ENCODE data around the gene OLFM2.

DNA sequence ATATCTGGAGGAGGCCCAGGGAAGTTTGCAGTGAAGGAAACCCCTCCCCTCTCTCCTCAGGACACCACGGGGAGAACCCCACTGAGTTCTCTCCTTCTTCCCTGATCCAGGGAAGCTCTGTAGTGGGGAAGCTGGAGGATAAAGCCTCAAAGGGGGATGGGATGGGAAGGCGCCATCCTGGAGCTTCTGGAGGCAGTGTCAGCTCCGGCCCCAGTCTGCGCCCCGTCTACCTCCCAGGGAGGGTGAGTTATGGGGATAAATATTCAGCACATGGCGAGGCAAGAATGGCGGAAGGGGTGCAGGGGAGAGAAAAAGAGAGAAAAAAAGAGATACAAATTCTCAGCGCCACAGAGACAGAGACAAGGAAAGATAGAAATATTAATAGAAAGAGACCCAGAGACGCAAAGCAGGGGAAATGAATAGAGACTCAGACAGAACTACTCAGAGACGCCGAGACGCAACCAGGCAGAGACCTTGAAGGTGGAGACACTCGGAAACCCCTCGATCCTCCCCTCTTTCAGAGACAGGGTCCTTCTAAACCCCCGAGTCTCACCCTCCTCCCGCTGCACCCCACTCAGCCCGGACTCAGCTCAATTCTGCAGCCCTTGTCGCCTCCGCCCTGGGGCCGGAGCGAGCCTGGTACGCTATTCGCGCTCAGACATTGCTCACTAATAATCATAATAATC lies 23.6 kb downstream of the OLFM2 start:
- TF ChIP-seq POLR2AphosphoS5 (IDR thresholded peaks at IDR 0.05; ENCODE audit: borderline replicate concordance, low read depth, low read length) (no peak), EZH2 (IDR thresholded peaks at IDR 0.05) (no peak)
